HepG2 (cell line): ENCODE data around the gene SNED1. TPM values are rescaled to one million over a fixed set of nuclear protein-coding genes. Genes with fewer than 3 reads are reported as not detected.

Experiments
- ATAC-seq: fragments of 200-7000 bp; cut with Tn5 transposase; 3 replicates; pipeline ENCODE4 v1.9.1; 2020; ENCODE audit warnings: mild to moderate bottlenecking, moderate library complexity
- BruUV-seq: library from RNA; stranded (reverse); fragments of 400-500 nt; replicated peaks from 2 replicates; lab custom pipeline; 2021; lab: Mats Ljungman, UMichigan
- CTCF ChIA-PET: fragments of 300-600 bp; formaldehyde crosslinking; extraction: SDS; loops from one replicate; lab custom pipeline; 2021; ENCODE audit warnings: low total read pairs, inconsistent platforms, low intra/inter-chr PET ratio; lab: Yijun Ruan, JAX
- POLR2A ChIA-PET: fragments of 350-600 bp; sonication (Branson Sonifier 250); formaldehyde crosslinking; loops from one replicate; lab custom pipeline; 2020; ENCODE audit warnings: antibody characterized with exemption, inconsistent platforms; lab: Yijun Ruan, JAX
- DNase-seq: peaks from one replicate; pipeline ENCODE4 v3.0.0-alpha.2; 2015; ENCODE audit warnings: low spot score
- FAIRE-seq: peaks from 3 replicates; lab custom pipeline; 2011; peaks lifted over from hg19 to GRCh38; lab: Jason Lieb, UNC
- H2AFZ ChIP-seq: one replicate; pipeline ENCODE4 v1.6.1; 2011; ENCODE audit warnings: low read length, inconsistent platforms
- H3K27ac ChIP-seq: fragments of 300-600 bp; 3 replicates; pipeline ENCODE4 v1.8.0; 2011; ENCODE audit warnings: mixed run types, mild to moderate bottlenecking, mixed read lengths, low read length, inconsistent platforms; ENCODE audit not compliant: insufficient read depth; ENCODE audit errors: extremely low read length
- H3K27me3 ChIP-seq, 2 experiments: fragments of 200-600 bp in 1 of 2; 2 replicates in 1 of 2; 3 replicates in 1 of 2; pipeline versions ENCODE4 v1.6.0 to v1.8.0; 2011; ENCODE audit warnings: low read length in 2 of 2, mild to moderate bottlenecking in 2 of 2, moderate library complexity in 2 of 2, inconsistent platforms in 1 of 2; ENCODE audit not compliant: insufficient read depth in 2 of 2, control insufficient read depth in 1 of 2
- H3K36me3 ChIP-seq, 2 experiments: fragments of 200-600 bp in 1 of 2; replicated peaks in 1 of 2; 2 replicates in 1 of 2; 3 replicates in 1 of 2; pipeline versions ENCODE4 v1.5.1 to v1.8.0; 2011; ENCODE audit warnings: low read length in 2 of 2, inconsistent platforms in 1 of 2; ENCODE audit not compliant: insufficient read depth in 2 of 2, control insufficient read depth in 1 of 2
- H3K4me1 ChIP-seq: 2 replicates; pipeline ENCODE4 v1.5.1; 2012; ENCODE audit warnings: low read length, inconsistent platforms; ENCODE audit not compliant: insufficient read depth
- H3K4me2 ChIP-seq: 2 replicates; pipeline ENCODE4 v1.6.0; 2011; ENCODE audit warnings: low read depth, low read length, inconsistent platforms
- H3K4me3 ChIP-seq, 3 experiments: fragments of 200-600 bp in 1 of 3; sonication (generic), shearing (Covaris generic) in 1 of 3; replicated peaks in 1 of 3; 2 replicates each; pipeline ENCODE4 v1.5.1; 2011 to 2016; ENCODE audit warnings: low read length in 3 of 3, inconsistent platforms in 2 of 3, low read depth in 2 of 3, mild to moderate bottlenecking in 2 of 3, control low read depth in 1 of 3, mixed read lengths in 1 of 3; ENCODE audit not compliant: insufficient read depth in 1 of 3
- H3K79me2 ChIP-seq: one replicate; pipeline ENCODE4 v1.6.1; 2011; ENCODE audit warnings: low read length, inconsistent platforms; ENCODE audit not compliant: insufficient read depth
- H3K9ac ChIP-seq: 2 replicates; pipeline ENCODE4 v1.6.0; 2011; ENCODE audit warnings: mild to moderate bottlenecking, low read depth, low read length, inconsistent platforms; ENCODE audit not compliant: insufficient read depth
- H3K9me3 ChIP-seq: 2 replicates; pipeline ENCODE4 v1.5.1; 2012; ENCODE audit warnings: mild to moderate bottlenecking, low read length
- H4K20me1 ChIP-seq: 2 replicates; pipeline ENCODE4 v1.6.0; 2011; ENCODE audit warnings: inconsistent platforms, mild to moderate bottlenecking, low read length, moderate library complexity; ENCODE audit not compliant: insufficient read depth
- DNMT1 ChIP-seq: sonication (generic); formaldehyde crosslinking; IDR thresholded peaks from 2 replicates; pipeline ENCODE4 v1.5.1; 2020; ENCODE audit warnings: mild to moderate bottlenecking, missing genetic modification reagents
- HNRNPL ChIP-seq: fragments of 200-400 bp; formaldehyde crosslinking; IDR thresholded peaks from 2 replicates; pipeline ENCODE4 v1.6.1; 2017; ENCODE audit warnings: mild to moderate bottlenecking, low read depth, low read length
- MLXIP ChIP-seq: sonication (generic); formaldehyde crosslinking; IDR thresholded peaks from 2 replicates; pipeline ENCODE4 v1.9.0; 2021; ENCODE audit warnings: missing genetic modification reagents, borderline replicate concordance
- MTF2 ChIP-seq: sonication (generic); formaldehyde crosslinking; IDR thresholded peaks from 2 replicates; pipeline ENCODE4 v1.5.0; 2020; ENCODE audit warnings: missing genetic modification reagents, borderline replicate concordance
- NCOA1 ChIP-seq: sonication (generic); formaldehyde crosslinking; IDR thresholded peaks from 2 replicates; pipeline ENCODE4 v1.9.0; 2021; ENCODE audit warnings: missing genetic modification reagents
- RBFOX2 ChIP-seq: fragments of 200-400 bp; formaldehyde crosslinking; IDR thresholded peaks from 2 replicates; pipeline ENCODE4 v1.6.1; 2017; ENCODE audit warnings: low read depth, mild to moderate bottlenecking, low read length
- SALL1 ChIP-seq: sonication (generic); formaldehyde crosslinking; IDR thresholded peaks from 2 replicates; pipeline ENCODE4 v1.8.0; 2022; ENCODE audit warnings: mild to moderate bottlenecking, missing genetic modification reagents
- STAG1 ChIP-seq: sonication (generic); formaldehyde crosslinking; IDR thresholded peaks from 2 replicates; pipeline ENCODE4 v1.4.0; 2020; ENCODE audit warnings: missing genetic modification reagents
- XRCC5 ChIP-seq: fragments of 200-400 bp; formaldehyde crosslinking; optimal IDR thresholded peaks from 2 replicates; pipeline ENCODE3; 2017; ENCODE audit warnings: mild to moderate bottlenecking, low read length
- ZMYM2 ChIP-seq: sonication (generic); formaldehyde crosslinking; IDR thresholded peaks from 2 replicates; pipeline ENCODE4 v1.8.0; 2022; ENCODE audit warnings: mild to moderate bottlenecking, missing genetic modification reagents
- ZNF18 ChIP-seq: sonication (generic); formaldehyde crosslinking; IDR thresholded peaks from 2 replicates; pipeline ENCODE4 v1.8.0; 2022; ENCODE audit warnings: mild to moderate bottlenecking, missing genetic modification reagents; ENCODE audit not compliant: insufficient replicate concordance
- ZNF317 ChIP-seq: sonication (generic); formaldehyde crosslinking; IDR thresholded peaks from 2 replicates; pipeline ENCODE4 v1.5.0; 2020; ENCODE audit warnings: mild to moderate bottlenecking, missing genetic modification reagents
- ZNF501 ChIP-seq: sonication (generic); formaldehyde crosslinking; IDR thresholded peaks from 2 replicates; pipeline ENCODE4 v1.5.1; 2020; ENCODE audit warnings: mild to moderate bottlenecking, moderate library complexity, missing genetic modification reagents
- ZNF557 ChIP-seq: sonication (generic); formaldehyde crosslinking; IDR thresholded peaks from 2 replicates; pipeline ENCODE4 v1.4.0; 2020; ENCODE audit warnings: missing genetic modification reagents
- ZNF558 ChIP-seq: sonication (generic); formaldehyde crosslinking; IDR thresholded peaks from 2 replicates; pipeline ENCODE4 v1.9.0; 2022; ENCODE audit warnings: mild to moderate bottlenecking, missing genetic modification reagents, borderline replicate concordance
- ZNF563 ChIP-seq: sonication (generic); formaldehyde crosslinking; IDR thresholded peaks from 2 replicates; pipeline ENCODE4 v1.8.0; 2022; ENCODE audit warnings: mild to moderate bottlenecking, moderate library complexity, missing genetic modification reagents
- ZNF790 ChIP-seq: sonication (generic); formaldehyde crosslinking; IDR thresholded peaks from 2 replicates; pipeline ENCODE4 v1.8.0; 2022; ENCODE audit warnings: missing genetic modification reagents, mild to moderate bottlenecking, borderline replicate concordance
- WGBS: methylation state at CpG from one replicate; pipeline ENCODE4 v1.1.6; 2017; ENCODE audit warnings: low lambda C conversion rate; 5-methylcytosine and 5-hydroxymethylcytosine counted together
- in situ Hi-C: cut with HindIII; loops from 2 replicates; pipeline ENCODE4 v1.10.0; 2017; ENCODE audit warnings: low pct_unique_long_range_greater_than_20kb; ENCODE audit not compliant: extremely low pct_ligation_motif_present
- intact Hi-C: fragments of 100-400 bp; cut with micrococcal nuclease; formaldehyde crosslinking; loops from one replicate; pipeline ENCODE4 v1.10.0; 2022; ENCODE audit not compliant: unreplicated experiment
- polyA plus RNA-seq, 8 experiments: library from polyadenylated mRNA; depleted of rRNA in 3 of 8; stranded (reverse) in 7 of 8; unstranded in 1 of 8; fragments of >200 nt; fragmentation: Illumina TruSeq in 4 of 8; extraction: Trizol in 4 of 8; gene quantifications; 2 replicates each; pipeline versions ENCODE4 v1.2.1 to v1.2.3, GENCODE V29; 2011 to 2016; ENCODE audit warnings: low read depth in 4 of 8, missing spikeins in 1 of 8, mixed read lengths in 1 of 8; ENCODE audit not compliant: insufficient read depth in 1 of 8
- total RNA-seq, 5 experiments: library from RNA; depleted of rRNA; stranded (reverse); fragments of >200 nt; fragmentation: Illumina TruSeq; extraction: Trizol; gene quantifications; 2 replicates each; pipeline ENCODE4 v1.2.3, GENCODE V29; 2016; ENCODE audit warnings: low read depth in 1 of 5
- TF ChIP-seq, protein P1 (sequence below): sonication (generic); formaldehyde crosslinking; conservative IDR thresholded peaks from 2 replicates; pipeline ENCODE4 v1.4.0; 2020; ENCODE audit warnings: missing genetic modification reagents

SNED1 gene
- total and polyA plus RNA-seq, 2 of the 13 experiments (the other 11 are each of a cell fraction or from before 2014, with no cell fraction given), result 0.15 to 0.65 TPM

DNA sequence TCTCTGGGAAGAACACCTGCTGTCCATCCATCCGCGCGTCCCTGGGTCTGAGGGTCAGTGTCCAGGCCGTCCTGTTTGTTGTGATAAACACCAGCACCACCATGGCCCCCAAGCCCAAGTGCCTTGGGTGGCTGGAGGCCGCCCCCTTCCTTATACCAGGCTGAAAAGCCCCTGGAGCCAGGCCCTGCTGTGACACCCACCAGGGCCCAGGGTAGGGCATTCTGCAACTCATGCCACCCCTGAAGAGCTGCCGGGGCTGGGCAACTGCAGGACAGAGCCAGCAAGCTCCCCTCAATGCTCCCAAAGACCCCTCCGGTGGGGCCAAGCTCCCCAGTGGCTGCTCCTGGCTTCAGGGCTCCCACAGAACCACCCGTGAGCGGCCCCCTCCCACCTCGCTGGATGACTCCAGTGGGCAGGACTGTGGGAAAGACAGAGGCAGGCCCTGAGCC is 31.9 kb upstream of the SNED1 start:
- Histone ChIP-seq H3K4me2 (peak overlapping the region; percentile 93), H3K4me1 (peaks cover 82% of the 10 kb centered on the region), H3K27ac (peak overlapping the region; percentile 40), H3K36me3 (no peaks in the 10 kb centered on the region), H3K27me3 (peaks cover 5 to 12% of the 10 kb centered on the region in 2 experiments; a peak in 4 of 5 replicates), H2AFZ (no peak overlapping the region), H3K9me3 (no peaks in the 10 kb centered on the region), H3K9ac (peak overlapping the region; percentile 72), H4K20me1 (no peaks in the 10 kb centered on the region), H3K4me3 (peak overlapping the region; percentile 56 to 85 (median 58)), H3K79me2 (no peaks in the 10 kb centered on the region)
- intact Hi-C loops (no loop called here), in situ Hi-C loops (no loop called here)
- FAIRE-seq (no peak), ATAC-seq (peak; percentile 0; the same call in 2 of the 3 replicates), DNase-seq (no peak)
- WGBS, result 34% methylated on average over 3 of the region's 10 CpGs
- no TSS peak for BruUV-seq
- ChIA-PET CTCF (no interaction called here), POLR2A (interaction anchor here (1.0 to 2.3 kb wide), 4 partner anchors 9 to 53 kb away, joined by 3 to 10 read pairs (median 4); no protein-coding TSS in a partner anchor)
- no peak for TF ChIP-seq STAG1 (CRISPR knock-in tag)
- TF ChIP-seq ZNF557 (CRISPR knock-in tag), result no peak
- no peak; the same call in 1 of the 2 replicates for TF ChIP-seq RBFOX2
- peak; percentile 9 for TF ChIP-seq XRCC5
- no peak for TF ChIP-seq ZNF317 (CRISPR knock-in tag)
- no peak for TF ChIP-seq MTF2 (CRISPR knock-in tag)
- TF ChIP-seq NCOA1 (CRISPR knock-in tag), result 0 out of 2 replicates have a peak, but pooled peaks have one; percentile 37
- TF ChIP-seq ZMYM2 (CRISPR knock-in tag), result no peak
- no peak for TF ChIP-seq ZNF501 (CRISPR knock-in tag)
- peak; percentile 47; the same call in 1 of the 2 replicates for TF ChIP-seq HNRNPL
- no peak for TF ChIP-seq DNMT1 (CRISPR knock-in tag)
- TF ChIP-seq ZNF558, result 0 out of 2 replicates have a peak, but pooled peaks have one; percentile 14
- TF ChIP-seq ZNF790 (CRISPR knock-in tag), result 0 out of 2 replicates have a peak, but pooled peaks have one; percentile 62
- peak; percentile 58; the same call in 1 of the 2 replicates for TF ChIP-seq ZNF563 (CRISPR knock-in tag)
- TF ChIP-seq, protein P1, sequence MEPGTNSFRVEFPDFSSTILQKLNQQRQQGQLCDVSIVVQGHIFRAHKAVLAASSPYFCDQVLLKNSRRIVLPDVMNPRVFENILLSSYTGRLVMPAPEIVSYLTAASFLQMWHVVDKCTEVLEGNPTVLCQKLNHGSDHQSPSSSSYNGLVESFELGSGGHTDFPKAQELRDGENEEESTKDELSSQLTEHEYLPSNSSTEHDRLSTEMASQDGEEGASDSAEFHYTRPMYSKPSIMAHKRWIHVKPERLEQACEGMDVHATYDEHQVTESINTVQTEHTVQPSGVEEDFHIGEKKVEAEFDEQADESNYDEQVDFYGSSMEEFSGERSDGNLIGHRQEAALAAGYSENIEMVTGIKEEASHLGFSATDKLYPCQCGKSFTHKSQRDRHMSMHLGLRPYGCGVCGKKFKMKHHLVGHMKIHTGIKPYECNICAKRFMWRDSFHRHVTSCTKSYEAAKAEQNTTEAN (CRISPR knock-in tag), result no peak
- no peak for TF ChIP-seq MLXIP (CRISPR knock-in tag)
- no peak for TF ChIP-seq SALL1 (CRISPR knock-in tag)
- peak; percentile 0 for TF ChIP-seq ZNF18 (CRISPR knock-in tag)
